Measurements from ENCODE around the gene PGAM5.

Gene PGAM5

DNA sequence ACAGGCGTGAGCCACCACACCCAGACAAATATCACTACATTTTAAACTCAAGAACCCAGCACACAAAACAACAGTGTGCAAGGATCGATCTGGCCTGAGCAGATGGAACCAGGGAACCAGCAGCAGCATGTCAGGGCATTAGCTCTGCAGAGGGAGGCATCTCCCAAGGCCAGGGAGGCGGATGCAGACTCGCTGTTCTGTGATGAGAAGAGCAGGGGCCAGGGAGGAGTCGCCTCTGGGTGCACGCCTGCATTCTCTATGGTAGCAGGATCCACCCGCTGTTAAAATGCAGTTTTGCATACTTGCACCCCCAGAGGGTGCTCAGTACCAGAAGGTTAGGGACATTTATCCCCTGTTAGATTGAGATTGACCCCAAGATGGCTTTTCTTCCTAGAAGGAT, 17.9 kb downstream of the PGAM5 start:
- no peak overlapping the region for H3K4me2 ChIP-seq (ENCODE audit: insufficient read depth, low read length)
- no peak overlapping the region for H3K4me3 ChIP-seq (ENCODE audit: low read depth in 1 of 2, low read length in 2 of 2)
- no peak overlapping the region for H2AFZ ChIP-seq (ENCODE audit: low read depth, low read length)
- peaks cover 49% of the 10 kb centered on the region for H4K20me1 ChIP-seq (ENCODE audit: insufficient read depth, low read length)
- H3K4me1 ChIP-seq (ENCODE audit: insufficient read depth, low read length): no peaks in the 10 kb centered on the region
- H3K9ac ChIP-seq (ENCODE audit: low read depth, low read length): no peak overlapping the region
- H3K79me2 ChIP-seq (ENCODE audit: insufficient read depth, low read length): peaks cover 9% of the 10 kb centered on the region
- H3K36me3 ChIP-seq (ENCODE audit: insufficient read depth, low read length): peaks cover 96% of the 10 kb centered on the region
- H3K27ac ChIP-seq (ENCODE audit: low read length): no peak overlapping the region
- H3K27me3 ChIP-seq (ENCODE audit: insufficient read depth, low read length, poor library complexity): no peaks in the 10 kb centered on the region
- ATAC-seq (ENCODE audit: insufficient read depth, low read depth): no peak
- TF ChIP-seq, protein P1, sequence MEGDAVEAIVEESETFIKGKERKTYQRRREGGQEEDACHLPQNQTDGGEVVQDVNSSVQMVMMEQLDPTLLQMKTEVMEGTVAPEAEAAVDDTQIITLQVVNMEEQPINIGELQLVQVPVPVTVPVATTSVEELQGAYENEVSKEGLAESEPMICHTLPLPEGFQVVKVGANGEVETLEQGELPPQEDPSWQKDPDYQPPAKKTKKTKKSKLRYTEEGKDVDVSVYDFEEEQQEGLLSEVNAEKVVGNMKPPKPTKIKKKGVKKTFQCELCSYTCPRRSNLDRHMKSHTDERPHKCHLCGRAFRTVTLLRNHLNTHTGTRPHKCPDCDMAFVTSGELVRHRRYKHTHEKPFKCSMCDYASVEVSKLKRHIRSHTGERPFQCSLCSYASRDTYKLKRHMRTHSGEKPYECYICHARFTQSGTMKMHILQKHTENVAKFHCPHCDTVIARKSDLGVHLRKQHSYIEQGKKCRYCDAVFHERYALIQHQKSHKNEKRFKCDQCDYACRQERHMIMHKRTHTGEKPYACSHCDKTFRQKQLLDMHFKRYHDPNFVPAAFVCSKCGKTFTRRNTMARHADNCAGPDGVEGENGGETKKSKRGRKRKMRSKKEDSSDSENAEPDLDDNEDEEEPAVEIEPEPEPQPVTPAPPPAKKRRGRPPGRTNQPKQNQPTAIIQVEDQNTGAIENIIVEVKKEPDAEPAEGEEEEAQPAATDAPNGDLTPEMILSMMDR (IDR thresholded peaks at IDR 0.05; ENCODE audit: borderline replicate concordance, extremely low read depth, low read length, poor library complexity, severe bottlenecking): no peak
- no peak for TF ChIP-seq EZH2 (IDR thresholded peaks at IDR 0.05; ENCODE audit: borderline replicate concordance, low read depth, low read length, severe bottlenecking)
- H3K9me3 ChIP-seq (ENCODE audit: insufficient read depth, low read length, severe bottlenecking): no peaks in the 10 kb centered on the region
- no peak for DNase-seq

- no peak for TF ChIP-seq EZH2 (IDR thresholded peaks at IDR 0.05; ENCODE audit: borderline replicate concordance, low read depth, low read length, severe bottlenecking)
- TF ChIP-seq, protein P1 (IDR thresholded peaks at IDR 0.05; ENCODE audit: borderline replicate concordance, extremely low read depth, low read length, poor library complexity, severe bottlenecking): no peak
- Histone ChIP-seq H3K4me2 (ENCODE audit: insufficient read depth, low read length) (no peak overlapping the region), H3K9me3 (ENCODE audit: insufficient read depth, low read length, severe bottlenecking) (no peaks in the 10 kb centered on the region), H3K36me3 (ENCODE audit: insufficient read depth, low read length) (peaks cover 96% of the 10 kb centered on the region), H3K9ac (ENCODE audit: low read depth, low read length) (no peak overlapping the region), H3K4me1 (ENCODE audit: insufficient read depth, low read length) (no peaks in the 10 kb centered on the region), H3K27me3 (ENCODE audit: insufficient read depth, low read length, poor library complexity) (no peaks in the 10 kb centered on the region), H4K20me1 (ENCODE audit: insufficient read depth, low read length) (peaks cover 37% of the 10 kb centered on the region), H3K27ac (ENCODE audit: low read length) (no peak overlapping the region), H3K79me2 (ENCODE audit: insufficient read depth, low read length) (peaks cover 7% of the 10 kb centered on the region), H2AFZ (ENCODE audit: low read depth, low read length) (no peak overlapping the region), H3K4me3 (ENCODE audit: low read depth in 1 of 2, low read length in 2 of 2) (no peak overlapping the region)
- DNase-seq: no peak
- ATAC-seq (ENCODE audit: insufficient read depth, low read depth): peak; percentile 31; the same call in 1 of the 3 replicates
These were observed 19.1 kb downstream of the PGAM5 start for GRCh38 chr12:132729541-132730320.

- no peak for TF ChIP-seq EZH2 (IDR thresholded peaks at IDR 0.05; ENCODE audit: borderline replicate concordance, low read depth, low read length, severe bottlenecking)
- TF ChIP-seq, protein P1 (IDR thresholded peaks at IDR 0.05; ENCODE audit: borderline replicate concordance, extremely low read depth, low read length, poor library complexity, severe bottlenecking): no peak
- ATAC-seq (ENCODE audit: insufficient read depth, low read depth) (peak; percentile 6; the same call in 1 of the 3 replicates), DNase-seq (no peak)
- Histone ChIP-seq H3K79me2 (ENCODE audit: insufficient read depth, low read length) (peaks cover 7% of the 10 kb centered on the region), H2AFZ (ENCODE audit: low read depth, low read length) (no peak overlapping the region), H3K36me3 (ENCODE audit: insufficient read depth, low read length) (peaks cover 96% of the 10 kb centered on the region), H3K9me3 (ENCODE audit: insufficient read depth, low read length, severe bottlenecking) (no peaks in the 10 kb centered on the region), H4K20me1 (ENCODE audit: insufficient read depth, low read length) (peaks cover 33% of the 10 kb centered on the region), H3K4me1 (ENCODE audit: insufficient read depth, low read length) (no peaks in the 10 kb centered on the region), H3K9ac (ENCODE audit: low read depth, low read length) (no peak overlapping the region), H3K27me3 (ENCODE audit: insufficient read depth, low read length, poor library complexity) (no peaks in the 10 kb centered on the region), H3K4me2 (ENCODE audit: insufficient read depth, low read length) (no peak overlapping the region), H3K27ac (ENCODE audit: low read length) (no peak overlapping the region), H3K4me3 (ENCODE audit: low read depth in 1 of 2, low read length in 2 of 2) (no peak overlapping the region)
These were observed 19.7 kb downstream of the PGAM5 start for GRCh38 chr12:132730353-132730752.
